Endothelial cell (in vitro differentiated cells): ENCODE data around the gene DLGAP1. TPM values are rescaled to one million over a fixed set of nuclear protein-coding genes. Genes with fewer than 3 reads are reported as not detected.

Source experiments
- DNase-seq: peaks from one replicate; pipeline ENCODE4 v3.0.0; 2021; ENCODE audit warnings: low spot score
- H3K27ac Mint-ChIP-seq: one replicate; pipeline ENCODE4 v1.8.0; 2021; ENCODE audit warnings: mixed read lengths, inconsistent platforms; ENCODE audit not compliant: unreplicated experiment
- H3K27me3 Mint-ChIP-seq: one replicate; pipeline ENCODE4 v1.8.0; 2021; ENCODE audit warnings: mild to moderate bottlenecking, moderate library complexity, mixed read lengths, inconsistent platforms; ENCODE audit not compliant: unreplicated experiment
- H3K36me3 Mint-ChIP-seq: one replicate; pipeline ENCODE4 v1.8.0; 2021; ENCODE audit warnings: mild to moderate bottlenecking, low read depth, mixed read lengths, inconsistent platforms; ENCODE audit not compliant: unreplicated experiment
- H3K4me1 Mint-ChIP-seq: one replicate; pipeline ENCODE4 v1.8.0; 2021; ENCODE audit warnings: mild to moderate bottlenecking, mixed read lengths, inconsistent platforms; ENCODE audit not compliant: unreplicated experiment
- H3K4me3 Mint-ChIP-seq: one replicate; pipeline ENCODE4 v1.8.0; 2021; ENCODE audit warnings: mild to moderate bottlenecking, mixed read lengths, inconsistent platforms; ENCODE audit not compliant: unreplicated experiment
- H3K9me3 Mint-ChIP-seq: one replicate; pipeline ENCODE4 v1.8.0; 2021; ENCODE audit warnings: mixed read lengths, inconsistent platforms; ENCODE audit not compliant: unreplicated experiment
- total RNA-seq: library from RNA; stranded (reverse); fragmentation: NEBNext Ultra II Directional; extraction: Animal tissue kit (Norgen Biotek cat#: 25700); gene quantifications from one replicate; pipeline ENCODE4 v1.2.1, GENCODE V29; 2021; ENCODE audit not compliant: unreplicated experiment
- TF ChIP-seq, protein P1 (sequence below): fragments of 200-600 bp; sonication (generic); IDR thresholded peaks from one replicate; pipeline ENCODE4 v1.5.0; 2021; ENCODE audit warnings: antibody characterized with exemption; ENCODE audit not compliant: unreplicated experiment

DLGAP1 gene
- total RNA-seq, 1 donor from 2014 or later: 1.8 TPM

GRCh38 chr18:3590096-3590630 is 864.9 kb downstream of the DLGAP1 start:
- Mint-ChIP-seq H3K27ac (no peak overlapping the region), H3K36me3 (no peaks in the 10 kb centered on the region), H3K4me3 (no peak overlapping the region), H3K27me3 (peaks cover 12% of the 10 kb centered on the region), H3K9me3 (no peaks in the 10 kb centered on the region), H3K4me1 (peaks cover 25% of the 10 kb centered on the region)
- TF ChIP-seq, protein P1, sequence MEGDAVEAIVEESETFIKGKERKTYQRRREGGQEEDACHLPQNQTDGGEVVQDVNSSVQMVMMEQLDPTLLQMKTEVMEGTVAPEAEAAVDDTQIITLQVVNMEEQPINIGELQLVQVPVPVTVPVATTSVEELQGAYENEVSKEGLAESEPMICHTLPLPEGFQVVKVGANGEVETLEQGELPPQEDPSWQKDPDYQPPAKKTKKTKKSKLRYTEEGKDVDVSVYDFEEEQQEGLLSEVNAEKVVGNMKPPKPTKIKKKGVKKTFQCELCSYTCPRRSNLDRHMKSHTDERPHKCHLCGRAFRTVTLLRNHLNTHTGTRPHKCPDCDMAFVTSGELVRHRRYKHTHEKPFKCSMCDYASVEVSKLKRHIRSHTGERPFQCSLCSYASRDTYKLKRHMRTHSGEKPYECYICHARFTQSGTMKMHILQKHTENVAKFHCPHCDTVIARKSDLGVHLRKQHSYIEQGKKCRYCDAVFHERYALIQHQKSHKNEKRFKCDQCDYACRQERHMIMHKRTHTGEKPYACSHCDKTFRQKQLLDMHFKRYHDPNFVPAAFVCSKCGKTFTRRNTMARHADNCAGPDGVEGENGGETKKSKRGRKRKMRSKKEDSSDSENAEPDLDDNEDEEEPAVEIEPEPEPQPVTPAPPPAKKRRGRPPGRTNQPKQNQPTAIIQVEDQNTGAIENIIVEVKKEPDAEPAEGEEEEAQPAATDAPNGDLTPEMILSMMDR: no peak
- DNase-seq: no peak

GRCh38 chr18:3585656-3586509 is 869.2 kb downstream of the DLGAP1 start:
- H3K27ac Mint-ChIP-seq: no peak overlapping the region
- H3K36me3 Mint-ChIP-seq: peaks cover 4% of the 10 kb centered on the region
- H3K27me3 Mint-ChIP-seq: peaks cover 7% of the 10 kb centered on the region

GRCh38 chr18:3584897-3585460 is 870.1 kb downstream of the DLGAP1 start:
- no peak for DNase-seq
- TF ChIP-seq, protein P1: no peak
- Mint-ChIP-seq H3K36me3 (peaks cover 4% of the 10 kb centered on the region), H3K27ac (peak overlapping the region; percentile 30), H3K9me3 (no peaks in the 10 kb centered on the region), H3K4me1 (peaks cover 29% of the 10 kb centered on the region), H3K4me3 (no peak overlapping the region), H3K27me3 (peaks cover 7% of the 10 kb centered on the region)

More at GRCh38 chr18:3585656-3586509, 869.2 kb downstream of the DLGAP1 start:
- H3K4me3 Mint-ChIP-seq: no peak overlapping the region
- H3K4me1 Mint-ChIP-seq: peaks cover 29% of the 10 kb centered on the region
- TF ChIP-seq, protein P1: peak; percentile 71
- H3K9me3 Mint-ChIP-seq: no peaks in the 10 kb centered on the region
- peak; percentile 85 for DNase-seq

DNA sequence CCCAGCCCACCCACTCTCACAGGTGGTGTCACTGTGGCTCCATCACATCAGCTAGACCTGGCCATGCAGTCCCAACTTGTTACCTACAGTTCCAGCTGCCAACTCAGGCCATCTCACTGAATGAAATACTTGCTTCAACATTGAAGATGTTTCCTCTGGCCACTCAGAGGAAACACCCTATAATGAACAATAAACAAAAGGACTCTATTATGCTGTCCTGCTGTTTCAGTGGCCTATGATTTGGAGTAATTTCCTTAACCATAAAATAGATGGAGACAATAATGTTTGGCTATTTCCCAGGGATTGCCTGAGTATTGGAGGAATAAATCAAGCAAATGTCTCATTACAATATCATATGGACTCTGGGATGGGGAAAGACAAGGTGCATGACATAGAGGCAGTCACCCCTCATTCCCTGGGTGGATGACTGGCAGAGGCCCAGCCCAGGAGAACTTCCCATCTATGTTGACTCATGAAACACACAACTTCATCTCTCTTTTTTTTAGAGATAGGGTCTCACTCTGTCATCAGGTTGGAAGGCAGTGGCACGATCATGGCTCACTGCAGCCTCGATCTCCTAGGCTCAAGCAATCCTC is 870.7 kb downstream of the DLGAP1 start:
- Mint-ChIP-seq H3K27ac (no peak overlapping the region), H3K4me3 (no peak overlapping the region), H3K9me3 (no peaks in the 10 kb centered on the region), H3K4me1 (peaks cover 29% of the 10 kb centered on the region), H3K27me3 (peaks cover 7% of the 10 kb centered on the region), H3K36me3 (peaks cover 4% of the 10 kb centered on the region)
- TF ChIP-seq, protein P1: no peak
- no peak for DNase-seq
